Muscle of leg (tissue), 9 donors: Measurements from ENCODE around the gene IL36G. TPM values are rescaled to one million over a fixed set of nuclear protein-coding genes. Genes with fewer than 3 reads are reported as not detected.

Experiments used
- polyA plus RNA-seq, 8 donors: library from polyadenylated mRNA; unstranded; fragments of 120-200 nt; gene quantifications; one replicate each; pipeline versions ENCODE4 v1.2.1 to v1.2.3, GENCODE V29; 2013; ENCODE audit warnings: inconsistent platforms in 1 of 8, low replicate concordance in 1 of 8; ENCODE audit not compliant: insufficient read length in 8 of 8, insufficient read depth in 1 of 8
- total RNA-seq: library from RNA; stranded (reverse); fragments of 120-200 nt; gene quantifications from one replicate; pipeline ENCODE4 v1.2.4, GENCODE V29; 2013

Gene IL36G
- total and polyA plus RNA-seq, 9 donors, result 0.14 to 0.42 (median 0.28) TPM; not detected in 2

Other genes starting within 250 kb of the IL36G start
- 5.5 TPM for gene CKAP2L, start 213.4 kb upstream of the IL36G start, total RNA-seq
- gene CKAP2L, start 213.4 kb upstream of the IL36G start, polyA plus RNA-seq, result 10 to 100 TPM in 3 of 8 donors, 1 to 10 TPM in 5; 6.6 to 17.9 (median 9.8) TPM
- not detected for gene IL1A, start 193.5 kb upstream of the IL36G start, total RNA-seq
- under 1 TPM in 2 of 8 donors, not detected in 6; 0.09 to 0.12 TPM for gene IL1A, start 193.5 kb upstream of the IL36G start, polyA plus RNA-seq
- 0.18 TPM for gene IL1B, start 141.2 kb upstream of the IL36G start, total RNA-seq
- 1 to 10 TPM in 2 of 8 donors, under 1 TPM in 5, not detected in 1; 0.18 to 6.1 (median 0.69) TPM for gene IL1B, start 141.2 kb upstream of the IL36G start, polyA plus RNA-seq
- gene IL37, start 66.8 kb upstream of the IL36G start, total RNA-seq, result not detected
- not detected for gene IL37, start 66.8 kb upstream of the IL36G start, polyA plus RNA-seq
- not detected for gene IL36A, start 27.5 kb downstream of the IL36G start, total RNA-seq
- gene IL36A, start 27.5 kb downstream of the IL36G start, polyA plus RNA-seq, result not detected
- gene IL36B, start 74.9 kb downstream of the IL36G start, total RNA-seq, result not detected
- not detected for gene IL36B, start 74.9 kb downstream of the IL36G start, polyA plus RNA-seq
- gene IL36RN, start 81.2 kb downstream of the IL36G start, total RNA-seq, result not detected
- gene IL36RN, start 81.2 kb downstream of the IL36G start, polyA plus RNA-seq, result 1 to 10 TPM in 1 of 8 donors, under 1 TPM in 1, not detected in 6; 0.16 to 5.0 TPM
- not detected for gene IL1F10, start 90.0 kb downstream of the IL36G start, total RNA-seq
- gene IL1F10, start 90.0 kb downstream of the IL36G start, polyA plus RNA-seq, result not detected
- gene IL1RN, start 149.6 kb downstream of the IL36G start, total RNA-seq, result 0.22 TPM
- gene IL1RN, start 149.6 kb downstream of the IL36G start, polyA plus RNA-seq, result 1 to 10 TPM in 2 of 8 donors, under 1 TPM in 6; 0.28 to 4.0 (median 0.61) TPM
- 1.6 TPM for gene PSD4, start 196.0 kb downstream of the IL36G start, total RNA-seq
- gene PSD4, start 196.0 kb downstream of the IL36G start, polyA plus RNA-seq, result 1 to 10 TPM in 7 of 8 donors, under 1 TPM in 1; 0.95 to 3.2 (median 1.9) TPM